ENCODE data around the gene ARHGAP27.

ARHGAP27 gene

DNA sequence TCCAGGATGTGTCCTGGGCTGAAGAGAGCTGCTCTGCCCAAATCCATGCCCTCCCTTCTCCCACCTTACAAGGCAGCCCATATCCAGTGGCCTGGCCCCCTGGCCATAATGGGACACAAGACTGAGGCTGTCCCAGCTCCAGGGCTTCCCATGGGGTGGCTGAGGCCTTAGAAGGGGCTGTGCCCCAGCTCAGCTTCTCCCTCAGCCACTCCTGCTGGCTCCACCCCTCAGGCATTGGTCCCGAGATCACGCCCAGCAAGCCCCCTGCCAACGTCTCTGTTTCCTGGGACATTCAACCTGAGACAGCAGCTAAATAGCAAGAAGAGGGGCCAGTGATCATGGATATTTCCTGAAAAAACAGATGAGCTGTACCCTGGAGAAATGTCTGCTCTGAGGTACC lies 43.3 kb downstream of the ARHGAP27 start:
- no peak for TF ChIP-seq ZNF274 (IDR thresholded peaks at IDR 0.05; ENCODE audit: low read depth, low read length)
- no peak overlapping the region for H3K4me3 ChIP-seq (ENCODE audit: low read length)

DNA sequence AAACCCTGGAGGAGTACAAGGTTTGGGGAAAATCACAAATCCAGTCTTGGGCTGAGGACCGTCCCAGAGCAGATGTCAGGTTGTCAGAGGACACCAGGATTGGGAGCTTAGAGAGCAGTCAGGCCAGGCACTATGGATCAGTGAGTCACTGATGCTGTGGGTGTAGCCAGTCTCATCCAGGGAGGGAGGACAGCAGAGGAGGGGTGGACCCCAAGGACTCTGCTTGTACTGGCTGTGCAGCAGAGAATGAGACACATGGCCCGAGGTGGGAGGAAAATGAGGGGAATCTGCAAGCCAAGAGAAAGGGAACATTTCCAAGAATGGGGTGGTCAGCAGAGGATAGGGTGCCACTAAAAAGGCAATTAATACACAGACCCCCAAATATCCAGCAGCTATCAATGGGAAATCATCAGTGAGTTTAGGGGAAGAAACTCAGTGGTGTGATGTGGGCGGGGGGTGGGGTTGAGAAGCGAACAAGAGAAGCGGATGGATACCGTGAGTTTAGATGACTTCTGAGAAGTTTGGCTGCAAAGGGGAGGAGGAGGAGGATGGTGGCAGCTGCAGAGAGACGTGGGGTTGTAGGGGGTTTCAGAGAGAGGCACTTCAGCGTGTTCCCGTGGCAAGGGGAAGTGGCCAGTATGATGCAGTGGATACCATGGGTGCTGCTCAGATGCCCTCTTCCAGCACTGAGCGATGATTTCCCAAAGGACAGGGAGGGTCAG lies 43.9 kb downstream of the ARHGAP27 start:
- no peak for TF ChIP-seq ZNF274 (IDR thresholded peaks at IDR 0.05; ENCODE audit: low read depth, low read length)
- no peak overlapping the region for H3K4me3 ChIP-seq (ENCODE audit: low read length)

DNA sequence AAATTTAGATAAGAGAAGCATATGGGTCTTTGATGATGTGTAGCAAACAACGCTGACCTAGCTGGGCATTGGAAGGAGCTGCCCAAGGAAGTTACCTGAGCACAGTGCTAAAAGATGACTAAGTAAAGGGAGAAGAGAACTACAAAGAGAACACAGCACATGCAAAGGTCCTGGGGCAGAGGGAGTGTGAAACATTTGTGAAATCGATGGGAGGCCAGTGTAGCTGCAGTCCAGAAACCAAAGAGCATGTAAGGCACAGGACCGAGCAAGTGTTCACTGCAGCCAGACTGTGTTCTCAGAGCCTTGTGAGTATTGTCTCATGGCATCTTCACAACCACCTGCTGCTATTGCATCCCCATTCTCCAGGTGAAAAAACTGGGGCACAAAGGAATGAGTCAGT lies 44.9 kb downstream of the ARHGAP27 start:
- no peak for TF ChIP-seq ZNF274 (IDR thresholded peaks at IDR 0.05; ENCODE audit: low read depth, low read length)
- H3K4me3 ChIP-seq (ENCODE audit: low read length): no peak overlapping the region

DNA sequence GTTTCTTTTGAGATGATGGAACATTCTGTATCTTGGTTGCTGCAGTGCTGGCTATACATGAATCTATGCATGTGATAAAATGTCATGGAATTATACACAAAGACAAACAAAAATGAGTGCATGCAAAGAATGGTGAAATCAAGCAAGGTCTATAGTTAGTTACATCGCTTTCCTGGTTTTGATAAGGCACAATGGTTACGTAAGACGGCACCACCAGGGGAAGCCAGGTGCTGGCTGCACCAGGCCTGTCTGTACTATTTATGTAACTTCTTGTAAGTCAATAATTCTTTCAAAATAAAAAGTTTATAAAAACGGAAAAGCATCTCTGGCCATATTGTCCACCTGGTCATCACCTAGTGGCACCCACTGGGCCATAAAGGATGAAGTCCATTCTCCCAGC lies 46.5 kb downstream of the ARHGAP27 start:
- no peak for TF ChIP-seq ZNF274 (IDR thresholded peaks at IDR 0.05; ENCODE audit: low read depth, low read length)
- no peak overlapping the region for H3K4me3 ChIP-seq (ENCODE audit: low read length)

DNA sequence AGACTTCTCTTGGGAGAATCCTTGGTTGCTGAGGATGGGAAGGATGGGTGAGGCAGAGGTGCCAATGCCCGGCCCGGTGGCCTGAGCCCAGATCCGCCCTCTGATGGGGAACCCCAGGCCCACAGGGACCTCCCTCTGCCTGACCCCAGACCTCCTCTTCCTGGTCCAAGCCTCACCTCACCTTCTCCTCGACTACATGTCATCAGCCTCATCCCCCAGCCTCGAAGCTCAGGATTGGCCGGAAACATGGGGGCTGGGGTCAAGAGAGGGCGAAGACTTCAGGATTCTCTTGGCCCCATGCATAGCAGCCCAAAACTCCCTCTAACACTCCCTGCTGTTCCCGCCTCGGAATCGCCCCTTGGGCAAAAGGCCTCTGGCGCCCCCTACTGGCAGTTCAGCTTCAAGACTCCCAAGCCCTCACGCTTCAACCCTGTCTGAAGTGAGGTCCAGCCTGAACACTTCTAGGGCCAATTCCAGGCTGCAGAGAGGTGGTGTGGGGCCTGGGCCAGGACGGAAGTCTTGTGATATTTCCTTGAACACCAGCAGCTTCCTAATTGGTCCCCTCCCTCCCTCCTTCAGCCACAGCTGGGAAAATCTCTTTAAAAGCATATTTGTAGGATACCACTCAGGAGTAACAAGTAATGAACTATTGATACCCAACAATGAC lies 47.2 kb downstream of the ARHGAP27 start:
- no peak for TF ChIP-seq ZNF274 (IDR thresholded peaks at IDR 0.05; ENCODE audit: low read depth, low read length)
- no peak overlapping the region for H3K4me3 ChIP-seq (ENCODE audit: low read length)

DNA sequence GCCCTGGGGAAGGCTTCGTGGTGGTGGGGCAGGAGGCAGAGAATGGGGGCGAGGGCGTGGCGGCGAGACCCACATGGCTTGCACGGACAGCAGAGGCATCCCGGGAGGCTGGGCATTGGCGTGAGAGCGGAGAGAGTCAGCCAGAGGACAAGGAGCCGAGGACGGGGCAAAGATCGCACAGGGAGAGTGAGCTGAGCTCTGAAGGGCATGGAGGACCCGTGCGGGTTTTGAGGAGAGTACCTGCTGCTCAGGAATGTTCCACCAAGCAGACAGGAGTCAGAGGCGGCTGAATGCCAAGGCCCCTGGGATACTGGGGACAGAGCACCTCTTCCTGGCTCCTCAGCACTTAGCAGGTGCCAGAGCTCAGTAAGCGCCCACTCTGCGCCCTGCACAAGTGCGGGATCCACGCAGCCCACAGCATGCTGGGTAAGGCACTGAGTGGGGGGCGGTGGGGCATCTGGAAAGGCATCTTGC lies 47.8 kb downstream of the ARHGAP27 start:
- H3K4me3 ChIP-seq (ENCODE audit: low read length): no peak overlapping the region
- TF ChIP-seq ZNF274 (IDR thresholded peaks at IDR 0.05; ENCODE audit: low read depth, low read length): no peak

DNA sequence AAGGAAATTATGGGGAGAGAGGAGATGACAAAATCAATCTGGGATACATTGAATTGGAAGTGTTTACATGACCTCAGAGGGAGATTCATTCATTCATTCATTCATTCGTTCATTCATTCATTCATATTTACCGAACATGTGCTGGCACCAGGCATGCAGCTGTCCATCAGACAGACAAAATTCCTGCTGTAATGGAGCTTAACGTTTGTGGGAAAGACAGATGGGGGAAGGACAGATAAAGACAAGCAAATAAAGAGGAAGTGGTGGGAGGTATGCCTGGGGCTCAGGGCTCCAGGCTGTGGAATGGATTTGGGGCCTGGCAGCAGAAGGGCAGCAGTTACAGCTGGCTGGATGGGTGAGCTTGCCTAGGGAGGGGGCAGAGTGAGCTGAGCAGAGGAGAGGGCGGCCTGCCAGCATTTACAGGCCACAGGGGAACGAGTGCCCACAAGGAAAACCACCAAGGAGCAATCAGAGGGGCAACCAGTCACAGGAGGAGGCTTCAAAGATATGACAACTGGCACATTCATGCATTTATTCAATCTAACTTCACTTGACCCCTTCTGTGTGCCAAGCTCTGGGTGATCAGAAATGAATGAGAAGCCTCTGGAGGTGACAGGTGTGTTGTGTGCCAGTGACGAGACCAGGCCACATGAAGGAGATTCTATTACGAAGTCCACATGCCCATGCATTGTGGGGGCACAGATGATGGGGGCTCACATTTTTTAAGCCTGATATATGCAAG lies 48.5 kb downstream of the ARHGAP27 start:
- no peak overlapping the region for H3K4me3 ChIP-seq (ENCODE audit: low read length)
- no peak for TF ChIP-seq ZNF274 (IDR thresholded peaks at IDR 0.05; ENCODE audit: low read depth, low read length)

DNA sequence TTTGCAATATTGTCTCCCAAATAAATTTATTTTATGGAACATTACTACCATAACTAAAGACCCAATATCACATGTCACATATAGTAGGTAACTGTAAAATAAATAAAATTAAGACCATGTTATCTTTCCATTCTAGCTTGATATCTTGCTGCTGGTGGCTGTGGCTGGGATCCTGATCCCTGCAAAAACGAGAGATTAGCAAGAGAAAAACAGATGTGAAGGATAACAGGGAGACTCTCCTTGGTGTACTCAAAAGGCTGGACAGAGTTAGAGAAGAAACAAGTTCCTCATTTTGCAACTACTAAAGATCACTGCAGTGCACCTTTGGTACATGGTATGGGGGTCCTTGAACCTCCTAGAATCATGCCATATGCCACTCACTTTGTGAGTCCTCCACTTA lies 49.7 kb downstream of the ARHGAP27 start:
- no peak for TF ChIP-seq ZNF274 (IDR thresholded peaks at IDR 0.05; ENCODE audit: low read depth, low read length)
- H3K4me3 ChIP-seq (ENCODE audit: low read length): no peak overlapping the region

DNA sequence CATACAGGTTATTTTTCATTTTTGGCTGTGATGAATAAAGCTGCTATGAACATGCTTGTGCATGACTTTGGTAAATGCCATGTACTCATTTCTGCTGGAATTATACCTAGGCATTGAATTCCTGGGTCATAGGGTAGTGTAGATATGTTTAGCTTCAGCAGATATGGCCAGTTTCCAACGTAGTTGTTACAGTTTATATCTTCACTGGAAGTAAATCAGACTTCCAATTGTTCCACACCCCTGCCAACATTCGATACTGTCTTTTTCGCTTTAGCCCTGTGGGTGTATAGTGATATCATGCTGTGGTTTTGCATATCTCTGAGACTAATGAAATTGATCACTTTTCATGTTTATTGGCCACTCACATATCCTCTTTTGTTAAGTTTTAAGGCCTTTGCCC lies 50.4 kb downstream of the ARHGAP27 start:
- H3K4me3 ChIP-seq (ENCODE audit: low read length): no peak overlapping the region
- TF ChIP-seq ZNF274 (IDR thresholded peaks at IDR 0.05; ENCODE audit: low read depth, low read length): no peak

DNA sequence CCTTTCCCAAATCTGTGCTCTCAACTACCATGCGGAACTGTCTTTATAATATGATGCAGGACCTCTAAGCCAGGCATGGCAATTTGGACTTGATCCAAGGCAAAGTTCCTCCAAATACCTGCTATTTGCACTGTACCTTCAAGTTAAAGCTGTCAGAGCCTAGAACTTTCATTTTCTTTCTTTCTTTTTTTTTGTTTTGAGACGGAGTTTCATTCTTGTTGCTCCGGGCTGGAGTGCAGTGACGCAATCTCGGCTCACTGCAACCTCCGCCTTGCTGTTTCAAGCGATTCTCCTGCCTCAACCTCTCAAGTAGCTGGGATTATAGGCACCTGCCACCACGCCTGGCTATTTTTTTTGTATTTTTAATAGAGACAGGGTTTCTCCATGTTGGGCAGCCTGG lies 51.7 kb downstream of the ARHGAP27 start:
- TF ChIP-seq ZNF274 (IDR thresholded peaks at IDR 0.05; ENCODE audit: low read depth, low read length): no peak
- H3K4me3 ChIP-seq (ENCODE audit: low read length): no peak overlapping the region

DNA sequence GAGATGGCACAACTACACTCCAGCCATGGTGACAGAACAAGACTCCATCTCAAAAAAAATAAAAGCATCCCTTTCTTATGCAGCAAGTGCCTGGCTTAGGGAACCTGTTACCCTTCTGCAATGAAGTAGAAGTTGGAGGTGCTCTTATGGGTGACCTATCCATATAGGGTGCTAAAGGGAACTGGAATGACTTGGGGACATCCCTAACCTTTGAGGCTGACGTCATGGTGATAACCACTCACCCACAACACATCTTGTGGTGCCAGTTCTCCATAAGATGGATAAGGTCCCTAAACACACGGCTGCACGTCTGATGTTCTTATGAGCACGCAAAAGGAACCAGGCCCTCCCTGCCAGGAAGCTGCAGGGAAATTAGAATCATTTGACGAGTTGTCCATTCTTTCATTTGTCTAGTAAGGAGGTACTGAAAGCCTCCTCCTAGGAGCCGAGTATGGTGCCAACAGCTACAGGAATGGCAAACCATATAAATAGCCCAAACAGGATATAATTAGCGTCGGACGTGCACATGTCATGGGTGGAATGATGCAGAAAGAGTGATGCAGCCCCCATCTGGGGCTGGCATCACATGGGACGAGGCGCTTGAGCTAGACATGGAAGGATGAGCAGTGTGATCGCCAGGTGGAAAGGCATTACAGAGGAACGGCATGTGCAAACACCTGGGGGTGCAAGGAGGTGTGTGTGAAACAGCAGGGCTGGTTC lies 52.5 kb downstream of the ARHGAP27 start:
- no peak for TF ChIP-seq ZNF274 (IDR thresholded peaks at IDR 0.05; ENCODE audit: low read depth, low read length)

DNA sequence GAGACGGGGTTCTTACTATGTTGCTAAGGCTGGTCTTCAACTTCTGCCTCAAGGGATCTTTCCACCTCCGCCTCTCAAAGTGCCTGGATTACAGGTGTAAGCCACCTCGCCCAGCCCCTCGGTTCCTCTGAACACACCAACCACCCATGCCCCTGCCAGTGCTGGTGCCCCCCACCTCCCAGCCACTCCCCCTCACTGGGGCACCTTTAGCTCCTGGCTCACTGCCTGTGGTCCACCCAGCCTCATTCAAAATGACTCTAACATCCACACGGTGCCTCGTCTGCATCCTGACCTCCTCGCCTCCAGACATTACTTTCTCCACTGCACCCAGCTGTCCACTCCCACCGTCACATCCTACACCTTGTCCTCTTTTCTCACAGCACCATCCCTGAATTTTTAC lies 55.3 kb downstream of the ARHGAP27 start:
- no peak for TF ChIP-seq ZNF274 (IDR thresholded peaks at IDR 0.05; ENCODE audit: low read depth, low read length)

More for the DNA sequence above, 52.5 kb downstream of the ARHGAP27 start:
- no peak overlapping the region for H3K4me3 ChIP-seq (ENCODE audit: low read length)

DNA sequence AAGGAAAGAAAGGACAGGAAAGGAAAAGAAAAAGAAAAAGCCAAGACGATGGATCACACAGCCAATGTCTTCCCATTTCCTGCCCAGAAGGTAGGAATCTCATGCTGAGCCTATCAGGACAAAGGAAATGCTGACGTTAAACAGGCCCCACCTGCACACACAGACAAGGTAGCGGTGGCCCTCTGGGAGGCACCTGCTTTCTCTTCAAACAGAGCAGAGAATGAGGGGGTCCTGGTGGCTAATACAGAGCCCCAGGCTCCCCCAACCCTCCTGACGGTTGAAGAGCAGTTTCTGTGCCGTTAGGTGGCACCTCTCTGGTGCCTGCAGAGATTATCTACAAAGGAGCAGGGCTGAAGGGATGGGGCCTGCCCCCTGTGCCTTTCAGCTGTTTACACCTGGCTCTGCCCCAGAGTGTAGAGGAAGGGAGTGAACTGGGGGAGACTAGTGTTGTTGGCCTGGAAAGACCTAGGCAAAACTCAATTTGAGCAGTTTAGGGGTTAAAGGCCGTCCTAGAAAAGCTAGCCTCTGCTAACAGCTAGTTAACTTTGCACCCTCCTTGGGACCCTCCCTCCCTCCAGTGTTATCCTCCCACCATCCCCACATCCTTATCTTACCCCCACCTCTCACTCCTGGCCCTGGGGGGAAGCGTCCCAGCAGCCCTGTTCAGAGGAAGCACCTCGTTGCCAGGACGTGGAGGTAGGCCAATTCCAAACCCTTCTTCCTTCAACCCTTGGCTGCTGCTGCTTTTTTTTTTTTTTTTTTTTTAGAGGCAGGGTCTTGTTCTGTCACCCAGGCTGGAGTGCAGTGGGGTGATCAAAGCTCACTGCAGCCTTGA lies 56.3 kb downstream of the ARHGAP27 start:
- no peak overlapping the region for H3K4me3 ChIP-seq (ENCODE audit: low read length)

More for the DNA sequence above, 55.3 kb downstream of the ARHGAP27 start:
- H3K4me3 ChIP-seq (ENCODE audit: low read length): no peak overlapping the region

More for the DNA sequence above, 56.3 kb downstream of the ARHGAP27 start:
- TF ChIP-seq ZNF274 (IDR thresholded peaks at IDR 0.05; ENCODE audit: low read depth, low read length): no peak
